Superior temporal gyrus (tissue), 1 donor: Measurements from ENCODE around the gene PALLD.

Experiments used
- DNase-seq: peaks from one replicate; pipeline ENCODE4 v3.0.0-alpha.2; 2016; ENCODE audit errors: extremely low spot score

PALLD gene

DNA sequence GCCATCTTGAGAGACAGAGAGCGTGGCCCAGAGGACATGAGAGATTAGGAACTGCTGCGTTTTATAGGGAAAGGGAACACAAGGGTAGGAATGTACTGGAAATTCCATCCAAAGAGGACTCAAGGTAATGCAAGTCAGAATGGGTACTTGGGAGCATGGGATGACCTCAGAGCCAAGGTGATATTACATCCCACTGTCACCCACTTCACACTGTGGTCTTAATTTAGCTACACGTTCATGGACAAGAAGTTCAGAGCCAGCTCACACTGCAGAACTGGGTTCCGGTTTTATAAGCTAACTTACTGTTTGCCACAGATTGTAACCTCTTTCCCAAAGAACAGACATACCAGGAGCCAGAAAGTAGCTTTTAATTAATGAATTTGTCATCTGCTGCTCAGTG, 268.5 kb downstream of the PALLD start:
- no peak for DNase-seq

GRCh38 chr4:168765726-168766125, 268.9 kb downstream of the PALLD start:
- DNase-seq: no peak

- no peak for DNase-seq
These were observed 269.9 kb downstream of the PALLD start for GRCh38 chr4:168766604-168767316.

DNA sequence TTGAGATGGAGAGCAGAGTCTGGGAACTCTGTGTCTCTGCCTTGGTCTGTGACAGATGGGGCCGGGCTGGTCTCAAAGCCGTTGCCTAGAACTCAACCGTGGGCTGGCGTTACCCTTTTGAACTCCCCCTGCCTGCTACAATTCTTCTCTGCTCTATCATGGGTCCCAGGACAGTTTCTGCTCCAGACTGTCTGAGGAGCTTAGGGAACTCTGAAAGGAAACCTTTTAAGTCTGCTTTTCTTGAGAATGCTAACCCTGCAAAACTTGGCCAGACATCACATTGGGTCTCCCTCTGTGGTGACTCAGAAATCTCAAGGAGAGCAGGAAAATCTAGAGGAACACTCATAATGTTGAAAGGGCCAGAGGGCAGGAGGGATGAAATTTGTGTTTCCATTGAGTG, 272.6 kb downstream of the PALLD start:
- no peak for DNase-seq

DNA sequence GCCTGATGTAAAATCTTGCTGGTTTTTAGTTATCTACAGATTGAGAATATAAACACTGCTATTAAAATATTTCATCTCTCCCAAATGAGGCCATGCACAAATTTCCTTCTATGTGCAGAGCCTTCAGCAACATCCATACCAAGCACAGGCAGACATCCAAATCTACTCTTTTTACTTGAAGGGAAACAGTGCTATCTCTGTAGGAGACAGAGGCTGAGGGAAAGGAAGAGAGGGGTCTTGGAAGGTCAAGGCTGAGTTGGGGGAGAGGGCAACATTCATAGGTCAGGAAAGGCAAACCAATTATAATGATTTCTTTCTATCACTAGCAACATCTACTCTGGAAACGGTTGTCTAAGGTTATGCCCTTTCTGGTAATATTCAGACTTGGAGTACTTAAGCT, 273.0 kb downstream of the PALLD start:
- no peak for DNase-seq

- no peak for DNase-seq
These were observed 274.4 kb downstream of the PALLD start for GRCh38 chr4:168771251-168771650.

- no peak for DNase-seq
These were observed 276.7 kb downstream of the PALLD start for GRCh38 chr4:168773388-168774195.

DNA sequence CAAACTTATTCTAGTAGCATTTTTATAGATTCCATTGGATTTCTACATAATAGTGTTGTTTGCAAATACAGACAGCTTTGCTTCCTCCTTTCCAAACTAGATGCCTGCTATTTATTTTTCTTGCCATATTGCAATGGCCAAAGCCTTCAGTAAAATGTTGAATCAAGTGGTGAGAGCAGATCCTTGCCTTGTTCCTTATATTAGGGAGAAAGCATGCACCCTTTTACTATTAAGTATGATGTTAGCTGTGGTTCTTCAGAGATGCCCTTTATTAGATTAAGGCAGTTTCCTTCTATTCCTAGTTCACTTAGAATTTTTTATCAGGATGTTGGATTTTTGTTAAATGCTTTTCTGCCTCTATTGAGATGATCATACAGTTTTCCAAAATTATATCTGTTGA, 279.5 kb downstream of the PALLD start:
- no peak for DNase-seq

DNA sequence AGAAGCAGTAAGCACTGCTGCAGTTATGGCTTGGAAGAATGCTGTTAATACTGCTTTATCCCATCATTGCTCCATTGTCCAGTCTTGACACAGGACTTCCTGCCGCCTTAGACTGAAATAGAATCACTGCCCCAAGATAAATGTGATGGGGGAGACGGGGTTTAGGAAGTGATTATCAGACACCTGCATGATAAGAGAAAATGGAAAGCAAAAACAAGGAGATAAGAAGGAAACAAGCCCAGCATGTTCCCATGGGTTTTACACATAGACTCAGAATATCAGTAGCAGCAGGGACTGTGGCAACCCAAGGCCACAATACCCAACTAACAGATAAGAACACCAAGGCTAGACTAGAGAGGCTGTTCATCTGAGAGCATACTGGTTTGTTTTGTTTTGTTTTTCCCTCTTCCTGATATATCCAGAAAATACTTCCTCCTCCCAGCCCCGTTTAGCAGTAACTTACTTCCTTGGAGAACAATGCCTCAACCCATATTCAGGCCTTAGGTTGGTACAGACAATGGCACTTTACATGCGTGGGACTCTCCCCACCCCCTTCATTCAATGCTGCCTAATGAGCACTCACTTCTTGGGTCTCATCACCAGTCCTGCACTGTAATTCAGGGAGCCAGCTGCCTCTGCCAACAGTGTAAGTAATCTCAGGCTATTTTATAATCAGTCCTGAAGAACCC, 280.6 kb downstream of the PALLD start:
- DNase-seq: no peak

- DNase-seq: no peak
These were observed 284.5 kb downstream of the PALLD start for GRCh38 chr4:168781341-168781740.

- DNase-seq: no peak
These were observed 285.1 kb downstream of the PALLD start for GRCh38 chr4:168781926-168782325.

GRCh38 chr4:168782439-168782838, 285.6 kb downstream of the PALLD start:
- no peak for DNase-seq

DNA sequence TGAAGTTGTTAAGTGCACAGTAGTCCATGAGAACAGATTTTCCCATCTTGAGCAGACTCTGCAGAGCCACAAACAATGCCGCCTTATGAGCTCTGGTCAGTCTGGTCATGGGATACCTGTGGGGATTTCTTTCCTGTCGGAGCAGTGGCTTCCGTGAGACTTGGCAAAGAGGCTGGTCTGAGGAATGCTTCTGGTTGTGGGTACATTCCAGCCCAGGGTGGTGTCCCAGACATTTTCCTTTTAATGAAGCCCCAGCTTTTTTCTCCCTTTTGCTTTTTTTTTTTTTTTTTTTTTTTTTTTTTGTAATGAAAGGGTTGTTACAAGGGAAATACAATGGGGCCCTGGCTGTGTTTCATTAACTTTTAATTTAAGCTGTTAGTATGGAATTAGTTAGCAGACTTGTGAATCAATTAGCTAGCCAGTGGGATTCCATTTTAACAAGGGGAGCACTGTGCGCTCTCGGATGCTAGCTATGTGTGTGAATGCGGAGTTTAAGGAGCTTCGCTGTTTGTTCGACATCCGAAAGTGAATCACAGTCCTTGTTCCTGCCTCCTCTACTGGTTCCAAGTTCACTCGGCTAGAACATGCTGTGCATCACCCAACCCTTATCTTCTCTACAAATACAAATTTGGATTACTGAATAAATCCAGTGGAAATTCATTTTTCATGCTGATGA, 288.1 kb downstream of the PALLD start:
- DNase-seq: no peak

- no peak for DNase-seq
These were observed 290.5 kb downstream of the PALLD start for GRCh38 chr4:168787334-168787733.

DNA sequence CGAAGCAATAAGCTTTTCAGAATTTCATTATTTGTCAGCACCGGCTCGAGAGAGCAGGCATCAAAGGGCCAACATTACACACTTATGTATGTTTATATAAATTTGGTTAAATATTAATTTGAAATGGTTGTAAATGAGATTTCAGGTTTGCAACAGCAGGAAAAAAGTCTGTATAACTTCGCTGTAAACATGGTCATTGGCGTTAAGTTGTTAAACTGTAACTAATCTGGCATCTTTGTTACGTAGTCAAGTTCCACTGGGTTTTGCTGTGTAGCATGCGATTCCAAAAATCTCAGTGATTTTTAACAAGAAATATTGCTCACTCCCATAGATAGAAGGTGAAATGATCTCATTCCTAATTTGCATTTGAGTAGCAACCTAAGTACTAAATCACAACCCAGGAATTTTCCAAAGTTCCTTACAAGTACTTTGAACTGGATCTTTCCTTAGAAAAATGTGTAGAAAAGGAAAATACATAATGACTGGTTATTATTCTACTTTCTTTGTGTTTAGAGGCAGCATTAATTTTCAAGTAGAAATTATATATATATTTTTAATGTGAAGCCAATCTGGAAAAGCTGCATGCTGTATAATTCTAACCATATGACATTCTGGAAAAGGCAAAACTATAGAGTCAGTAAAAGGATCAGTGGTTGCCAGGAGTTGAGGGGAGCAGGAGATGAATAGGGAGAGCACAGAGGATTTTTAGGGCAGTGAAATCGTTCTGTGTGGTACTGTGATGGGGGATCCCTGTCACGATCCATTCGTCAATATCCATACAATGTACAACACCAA, 291.1 kb downstream of the PALLD start:
- DNase-seq: no peak

DNA sequence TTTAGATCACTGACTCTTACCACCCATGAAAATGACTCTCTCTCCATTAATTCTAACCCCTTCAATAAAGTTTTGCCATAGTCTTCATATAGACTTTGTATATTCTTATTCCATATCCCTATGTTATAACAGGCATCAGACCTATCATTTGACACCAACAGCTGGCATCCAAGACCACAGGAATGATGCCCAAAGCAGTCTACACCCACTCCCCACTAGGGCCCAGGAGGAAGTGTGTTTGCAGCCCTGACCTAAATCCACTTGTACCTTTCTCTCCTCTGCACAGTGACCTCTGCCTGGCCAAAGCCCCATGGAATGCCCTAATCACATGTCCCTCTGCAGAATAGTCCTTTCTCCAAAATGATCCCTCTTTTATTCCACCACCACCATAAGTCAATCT, 294.0 kb downstream of the PALLD start:
- no peak for DNase-seq

DNA sequence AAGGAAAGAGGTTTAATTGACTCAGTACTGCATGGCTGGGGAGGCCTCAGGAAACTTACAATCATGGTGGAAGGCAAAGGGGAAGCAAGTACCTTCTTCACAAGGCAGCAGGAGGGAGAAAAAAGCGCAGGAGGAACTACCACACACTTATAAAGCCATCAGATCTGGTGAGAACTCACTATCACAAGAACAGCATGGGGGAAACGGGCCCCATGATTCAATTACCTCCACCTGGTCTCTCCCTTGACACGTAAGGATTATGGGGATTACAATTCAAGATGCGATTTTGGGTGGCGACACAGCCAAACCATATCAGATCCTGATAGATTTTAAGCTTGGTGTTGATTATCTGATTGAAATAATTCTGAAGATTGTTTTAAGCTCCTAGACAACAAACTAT, 294.5 kb downstream of the PALLD start:
- DNase-seq: no peak

DNA sequence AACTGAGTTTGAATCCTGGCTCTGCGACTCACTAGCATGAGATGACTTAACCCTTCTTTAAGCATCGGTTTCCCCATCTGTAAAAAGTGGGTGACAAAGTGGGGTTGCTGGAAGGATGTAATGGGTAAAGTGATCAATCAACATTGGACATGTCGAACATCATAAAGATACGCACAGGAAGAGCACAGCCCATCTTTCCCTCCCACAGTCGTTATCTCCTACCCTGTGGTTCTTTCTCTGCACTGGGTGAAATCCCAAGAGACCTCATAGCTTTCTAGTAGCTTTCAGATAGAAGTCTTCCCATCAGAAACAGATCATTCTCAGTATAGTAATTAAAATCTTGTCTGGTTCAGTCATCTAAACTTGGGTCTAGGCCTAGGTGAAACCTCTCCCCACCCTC, 296.7 kb downstream of the PALLD start:
- DNase-seq: no peak

GRCh38 chr4:168794092-168794707, 297.3 kb downstream of the PALLD start:
- no peak for DNase-seq

DNA sequence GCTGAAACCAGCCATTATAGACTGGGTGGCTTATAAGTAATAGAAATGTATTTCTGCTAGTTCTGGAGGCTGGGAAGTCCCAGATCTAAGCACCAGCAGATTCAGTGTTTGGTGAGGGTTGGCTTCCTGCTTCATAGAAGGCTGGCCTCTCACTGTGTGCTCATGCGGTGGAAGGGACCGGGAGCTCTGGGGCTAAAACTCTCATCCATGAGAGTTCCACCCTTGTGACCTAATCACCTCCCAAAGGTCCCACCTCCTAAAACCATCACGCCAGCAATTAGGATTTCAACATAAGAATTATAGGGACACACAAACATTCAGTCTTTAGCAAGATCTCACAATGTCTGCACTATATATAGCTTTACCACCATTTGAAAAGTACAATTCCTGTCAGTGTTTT, 298.0 kb downstream of the PALLD start:
- no peak for DNase-seq

GRCh38 chr4:168795346-168795745, 298.5 kb downstream of the PALLD start:
- DNase-seq: no peak
